GM12878 (cell line): ENCODE measurements around the gene HSPBAP1.

Experiments used
- CTCF ChIP-seq, 3 experiments: IDR thresholded peaks in 2 of 3; conservative IDR thresholded peaks in 1 of 3; 2 replicates each; pipeline ENCODE4 v1.5.1; 2011; ENCODE audit warnings: low read depth in 3 of 3, low read length in 3 of 3, mild to moderate bottlenecking in 3 of 3, control low read depth in 2 of 3, moderate library complexity in 2 of 3, inconsistent platforms in 1 of 3, mixed read lengths in 1 of 3; ENCODE audit not compliant: control insufficient read depth in 2 of 3, insufficient read depth in 1 of 3; ENCODE audit errors: extremely low read depth in 1 of 3
- POLR2A ChIP-seq: IDR thresholded peaks from 2 replicates; pipeline ENCODE4 v1.6.1; 2011; ENCODE audit warnings: low read depth, mild to moderate bottlenecking, low read length
- SIN3A ChIP-seq: IDR thresholded peaks from 2 replicates; pipeline ENCODE4 v1.6.1; 2012; ENCODE audit warnings: low read depth, low read length, improper control_type of control experiment

DNA sequence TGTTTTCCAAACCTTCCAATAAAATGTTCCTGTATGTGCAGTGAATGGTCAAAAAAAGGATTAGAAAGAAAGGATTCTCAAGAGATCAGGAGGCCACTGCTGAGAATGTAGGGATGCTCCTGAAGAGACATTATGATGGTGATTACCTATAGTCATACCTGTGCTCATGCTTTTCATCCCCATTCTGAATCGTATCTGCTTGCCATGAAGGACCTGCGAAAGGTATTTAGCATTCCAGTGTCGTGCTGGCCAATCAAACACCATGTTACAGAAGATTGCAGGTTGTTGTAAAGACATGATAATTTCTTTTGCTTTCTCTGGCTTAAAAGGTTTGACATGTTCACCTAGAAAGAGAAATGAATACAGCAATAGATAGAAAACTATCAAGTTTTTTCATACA, 16.1 kb downstream of the HSPBAP1 start:
- no peak for TF ChIP-seq POLR2A
- no peak for TF ChIP-seq CTCF (IDR thresholded peaks at IDR 0.05 in 2 of 3, conservative IDR thresholded peaks at IDR 0.05 in 1 of 3; ENCODE audit: control insufficient read depth in 2 of 3, extremely low read depth in 1 of 3, insufficient read depth in 1 of 3, low read depth in 3 of 3, low read length in 3 of 3)
- TF ChIP-seq SIN3A, result no peak
